ENCODE data around the gene E2F2. TPM values are rescaled to one million over a fixed set of nuclear protein-coding genes. Genes with fewer than 3 reads are reported as not detected.

The E2F2 gene
- total and polyA plus RNA-seq, 2 of the 13 experiments (the other 11 are each of a cell fraction or from before 2014, with no cell fraction given): 0.65 to 6.6 TPM

DNA sequence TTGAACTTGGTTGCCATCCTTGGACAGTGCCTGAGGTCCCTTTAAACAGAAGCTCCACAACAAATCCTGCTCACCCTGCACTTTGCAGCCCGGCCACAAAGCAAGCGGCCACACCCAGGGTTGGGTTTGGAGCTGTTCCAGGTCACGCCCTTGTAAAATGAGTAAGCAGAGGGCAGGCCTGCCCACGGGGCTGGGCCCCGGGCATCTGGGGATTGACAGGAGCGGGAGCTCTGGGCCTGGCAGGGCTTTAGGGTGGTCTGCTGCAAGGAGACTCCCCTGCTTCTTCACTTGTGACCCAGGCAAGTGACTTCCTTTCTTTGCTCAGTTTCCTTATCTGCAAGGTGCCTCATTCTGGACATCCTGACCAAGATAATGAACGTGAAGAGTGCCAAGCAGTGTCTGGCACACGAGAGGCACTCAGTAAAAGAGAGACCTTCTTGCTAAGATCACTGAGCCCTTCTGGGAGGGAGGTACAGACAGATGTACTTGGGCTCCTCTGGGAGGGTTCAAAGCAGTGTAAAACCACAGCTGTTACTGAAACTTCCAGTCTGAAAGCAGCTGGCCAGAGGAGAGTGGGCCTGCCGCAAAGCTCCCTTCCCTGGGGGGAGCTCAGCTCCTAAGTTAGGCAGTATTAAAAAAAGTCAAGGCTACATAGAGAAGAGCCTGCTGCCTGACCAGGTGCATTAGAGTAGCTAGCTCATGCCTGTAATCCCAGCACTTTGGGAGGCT lies 2.6 kb downstream of the E2F2 start:
- no peak overlapping the region for H2AFZ ChIP-seq (ENCODE audit: low read length)
- H3K9me3 ChIP-seq (ENCODE audit: low read length): no peaks in the 10 kb centered on the region
- peak overlapping the region in 1 of 3 experiments; percentile 26; a peak in 1 of 6 replicates for H3K4me3 ChIP-seq (replicated peaks in 1 of 3; ENCODE audit: insufficient read depth in 1 of 3, low read depth in 2 of 3, low read length in 3 of 3)
- no peak overlapping the region for H3K9ac ChIP-seq (ENCODE audit: insufficient read depth, low read depth, low read length)
- no peaks in the 10 kb centered on the region for H3K79me2 ChIP-seq (ENCODE audit: insufficient read depth, low read length)
- peak; percentile 85 for DNase-seq (ENCODE audit: low spot score)
- ChIA-PET CTCF (ENCODE audit: low intra/inter-chr PET ratio, low total read pairs) (no interaction called here), POLR2A (interaction anchor here (0.7 to 1.3 kb wide), 2 partner anchors 44 to 184 kb away, joined by 3 to 7 read pairs; partner anchors contain the start of genes ASAP3 and HNRNPR)
- peak; percentile 72 for ATAC-seq
- FAIRE-seq: peak; percentile 89
- no peaks in the 10 kb centered on the region; a peak in 1 of 5 replicates for H3K36me3 ChIP-seq (replicated peaks in 1 of 2; ENCODE audit: control insufficient read depth in 1 of 2, insufficient read depth in 2 of 2, low read length in 2 of 2)
- no peaks in the 10 kb centered on the region for H4K20me1 ChIP-seq (ENCODE audit: insufficient read depth, low read length)
- no peaks in the 10 kb centered on the region for H3K27me3 ChIP-seq (ENCODE audit: control insufficient read depth in 1 of 2, insufficient read depth in 2 of 2, low read length in 2 of 2)
- peaks cover 63% of the 10 kb centered on the region for H3K4me1 ChIP-seq (ENCODE audit: insufficient read depth, low read length)
- no peak overlapping the region for H3K27ac ChIP-seq (ENCODE audit: extremely low read length, insufficient read depth, low read length)
- BruUV-seq (replicated peaks): no TSS peak
- peak overlapping the region; percentile 90 for H3K4me2 ChIP-seq (ENCODE audit: low read depth, low read length)
- 15% methylated on average over 6 of the region's 9 CpGs for WGBS (ENCODE audit: low lambda C conversion rate)
- in situ Hi-C loops (cut with HindIII; ENCODE audit: extremely low pct_ligation_motif_present, low pct_unique_long_range_greater_than_20kb): no loop called here
- intact Hi-C loops (cut with micrococcal nuclease; ENCODE audit: unreplicated experiment): no loop called here
- no peak for TF ChIP-seq SNRNP70 (IDR thresholded peaks at IDR 0.05; ENCODE audit: low read depth, low read length)
- TF ChIP-seq ZFP36L1 (CRISPR knock-in tag; IDR thresholded peaks at IDR 0.05): no peak
- TF ChIP-seq, protein P1, sequence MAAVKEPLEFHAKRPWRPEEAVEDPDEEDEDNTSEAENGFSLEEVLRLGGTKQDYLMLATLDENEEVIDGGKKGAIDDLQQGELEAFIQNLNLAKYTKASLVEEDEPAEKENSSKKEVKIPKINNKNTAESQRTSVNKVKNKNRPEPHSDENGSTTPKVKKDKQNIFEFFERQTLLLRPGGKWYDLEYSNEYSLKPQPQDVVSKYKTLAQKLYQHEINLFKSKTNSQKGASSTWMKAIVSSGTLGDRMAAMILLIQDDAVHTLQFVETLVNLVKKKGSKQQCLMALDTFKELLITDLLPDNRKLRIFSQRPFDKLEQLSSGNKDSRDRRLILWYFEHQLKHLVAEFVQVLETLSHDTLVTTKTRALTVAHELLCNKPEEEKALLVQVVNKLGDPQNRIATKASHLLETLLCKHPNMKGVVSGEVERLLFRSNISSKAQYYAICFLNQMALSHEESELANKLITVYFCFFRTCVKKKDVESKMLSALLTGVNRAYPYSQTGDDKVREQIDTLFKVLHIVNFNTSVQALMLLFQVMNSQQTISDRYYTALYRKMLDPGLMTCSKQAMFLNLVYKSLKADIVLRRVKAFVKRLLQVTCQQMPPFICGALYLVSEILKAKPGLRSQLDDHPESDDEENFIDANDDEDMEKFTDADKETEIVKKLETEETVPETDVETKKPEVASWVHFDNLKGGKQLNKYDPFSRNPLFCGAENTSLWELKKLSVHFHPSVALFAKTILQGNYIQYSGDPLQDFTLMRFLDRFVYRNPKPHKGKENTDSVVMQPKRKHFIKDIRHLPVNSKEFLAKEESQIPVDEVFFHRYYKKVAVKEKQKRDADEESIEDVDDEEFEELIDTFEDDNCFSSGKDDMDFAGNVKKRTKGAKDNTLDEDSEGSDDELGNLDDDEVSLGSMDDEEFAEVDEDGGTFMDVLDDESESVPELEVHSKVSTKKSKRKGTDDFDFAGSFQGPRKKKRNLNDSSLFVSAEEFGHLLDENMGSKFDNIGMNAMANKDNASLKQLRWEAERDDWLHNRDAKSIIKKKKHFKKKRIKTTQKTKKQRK (IDR thresholded peaks at IDR 0.05; ENCODE audit: low read length): no peak
- TF ChIP-seq, protein P2, sequence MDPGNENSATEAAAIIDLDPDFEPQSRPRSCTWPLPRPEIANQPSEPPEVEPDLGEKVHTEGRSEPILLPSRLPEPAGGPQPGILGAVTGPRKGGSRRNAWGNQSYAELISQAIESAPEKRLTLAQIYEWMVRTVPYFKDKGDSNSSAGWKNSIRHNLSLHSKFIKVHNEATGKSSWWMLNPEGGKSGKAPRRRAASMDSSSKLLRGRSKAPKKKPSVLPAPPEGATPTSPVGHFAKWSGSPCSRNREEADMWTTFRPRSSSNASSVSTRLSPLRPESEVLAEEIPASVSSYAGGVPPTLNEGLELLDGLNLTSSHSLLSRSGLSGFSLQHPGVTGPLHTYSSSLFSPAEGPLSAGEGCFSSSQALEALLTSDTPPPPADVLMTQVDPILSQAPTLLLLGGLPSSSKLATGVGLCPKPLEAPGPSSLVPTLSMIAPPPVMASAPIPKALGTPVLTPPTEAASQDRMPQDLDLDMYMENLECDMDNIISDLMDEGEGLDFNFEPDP (CRISPR knock-in tag; conservative IDR thresholded peaks at IDR 0.05): no peak
- no peak for TF ChIP-seq SATB2 (CRISPR knock-in tag; IDR thresholded peaks at IDR 0.05)
- no peak for TF ChIP-seq ZNF281 (CRISPR knock-in tag; IDR thresholded peaks at IDR 0.05; ENCODE audit: borderline replicate concordance)
- TF ChIP-seq BORCS8-MEF2B (CRISPR knock-in tag; IDR thresholded peaks at IDR 0.05): no peak
- TF ChIP-seq ZNF224 (CRISPR knock-in tag; IDR thresholded peaks at IDR 0.05): no peak
- TF ChIP-seq, protein P3, sequence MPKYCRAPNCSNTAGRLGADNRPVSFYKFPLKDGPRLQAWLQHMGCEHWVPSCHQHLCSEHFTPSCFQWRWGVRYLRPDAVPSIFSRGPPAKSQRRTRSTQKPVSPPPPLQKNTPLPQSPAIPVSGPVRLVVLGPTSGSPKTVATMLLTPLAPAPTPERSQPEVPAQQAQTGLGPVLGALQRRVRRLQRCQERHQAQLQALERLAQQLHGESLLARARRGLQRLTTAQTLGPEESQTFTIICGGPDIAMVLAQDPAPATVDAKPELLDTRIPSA (CRISPR knock-in tag; IDR thresholded peaks at IDR 0.05; ENCODE audit: borderline replicate concordance): no peak
- TF ChIP-seq, protein P4, sequence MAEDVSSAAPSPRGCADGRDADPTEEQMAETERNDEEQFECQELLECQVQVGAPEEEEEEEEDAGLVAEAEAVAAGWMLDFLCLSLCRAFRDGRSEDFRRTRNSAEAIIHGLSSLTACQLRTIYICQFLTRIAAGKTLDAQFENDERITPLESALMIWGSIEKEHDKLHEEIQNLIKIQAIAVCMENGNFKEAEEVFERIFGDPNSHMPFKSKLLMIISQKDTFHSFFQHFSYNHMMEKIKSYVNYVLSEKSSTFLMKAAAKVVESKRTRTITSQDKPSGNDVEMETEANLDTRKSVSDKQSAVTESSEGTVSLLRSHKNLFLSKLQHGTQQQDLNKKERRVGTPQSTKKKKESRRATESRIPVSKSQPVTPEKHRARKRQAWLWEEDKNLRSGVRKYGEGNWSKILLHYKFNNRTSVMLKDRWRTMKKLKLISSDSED (CRISPR knock-in tag; IDR thresholded peaks at IDR 0.05): no peak
- TF ChIP-seq, protein P5, sequence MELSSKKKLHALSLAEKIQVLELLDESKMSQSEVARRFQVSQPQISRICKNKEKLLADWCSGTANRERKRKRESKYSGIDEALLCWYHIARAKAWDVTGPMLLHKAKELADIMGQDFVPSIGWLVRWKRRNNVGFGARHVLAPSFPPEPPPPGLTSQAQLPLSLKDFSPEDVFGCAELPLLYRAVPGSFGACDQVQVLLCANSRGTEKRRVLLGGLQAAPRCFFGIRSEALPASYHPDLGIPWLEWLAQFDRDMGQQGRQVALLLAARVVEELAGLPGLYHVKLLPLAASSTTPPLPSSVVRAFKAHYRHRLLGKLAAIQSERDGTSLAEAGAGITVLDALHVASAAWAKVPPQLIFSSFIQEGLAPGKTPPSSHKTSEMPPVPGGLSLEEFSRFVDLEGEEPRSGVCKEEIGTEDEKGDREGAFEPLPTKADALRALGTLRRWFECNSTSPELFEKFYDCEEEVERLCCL (CRISPR knock-in tag; IDR thresholded peaks at IDR 0.05; ENCODE audit: borderline replicate concordance): no peak
- no peak for TF ChIP-seq MBD4 (IDR thresholded peaks at IDR 0.05; ENCODE audit: borderline replicate concordance, low read length)

All from HepG2 (cell line).